WTC11 (cell line): ENCODE data around the gene SLC4A8. TPM values are rescaled to one million over a fixed set of nuclear protein-coding genes. Genes with fewer than 3 reads are reported as not detected.

ENCODE experiments used
- ATAC-seq: fragments of 200-7000 bp; cut with Tn5 transposase; 2 replicates; pipeline ENCODE4 v1.10.0; 2021; ENCODE audit warnings: mild to moderate bottlenecking, moderate library complexity
- CTCF ChIA-PET: fragments of 300-600 bp; sonication (Branson Sonifier 250); formaldehyde crosslinking; loops from one replicate; lab custom pipeline; 2021; ENCODE audit warnings: antibody characterized with exemption; lab: Charles Lee
- POLR2A ChIA-PET: fragments of 350-600 bp; sonication (Branson Sonifier 250); formaldehyde crosslinking; loops from one replicate; lab custom pipeline; 2021; ENCODE audit warnings: antibody characterized with exemption; lab: Charles Lee
- DNase-seq: peaks from one replicate; pipeline ENCODE4 v3.0.0; 2021; ENCODE audit warnings: low spot score
- H3K27ac Mint-ChIP-seq: 2 replicates; pipeline ENCODE4 v1.8.0; 2021; ENCODE audit warnings: mixed read lengths
- H3K27me3 Mint-ChIP-seq: 2 replicates; pipeline ENCODE4 v1.8.0; 2021; ENCODE audit warnings: low read depth, mild to moderate bottlenecking, moderate library complexity, mixed read lengths
- H3K36me3 Mint-ChIP-seq: 2 replicates; pipeline ENCODE4 v1.8.0; 2021; ENCODE audit warnings: mixed read lengths
- H3K4me1 Mint-ChIP-seq: 2 replicates; pipeline ENCODE4 v1.8.0; 2022; ENCODE audit warnings: mixed read lengths
- H3K4me3 Mint-ChIP-seq: 2 replicates; pipeline ENCODE4 v1.8.0; 2021; ENCODE audit warnings: mild to moderate bottlenecking, moderate library complexity, mixed read lengths
- H3K9me3 Mint-ChIP-seq: 2 replicates; pipeline ENCODE4 v1.8.0; 2021; ENCODE audit warnings: mixed read lengths
- ARID4B ChIP-seq: sonication (generic); formaldehyde crosslinking; IDR thresholded peaks from 2 replicates; pipeline ENCODE4 v1.8.0; 2023; ENCODE audit warnings: missing genetic modification reagents, mild to moderate bottlenecking, borderline replicate concordance
- ELF4 ChIP-seq: sonication (generic); formaldehyde crosslinking; IDR thresholded peaks from 2 replicates; pipeline ENCODE4 v1.8.1; 2022; ENCODE audit warnings: low read depth, mild to moderate bottlenecking, moderate library complexity, missing genetic modification reagents
- FOXJ3 ChIP-seq: sonication (generic); formaldehyde crosslinking; IDR thresholded peaks from 2 replicates; pipeline ENCODE4 v1.9.0; 2021; ENCODE audit warnings: missing genetic modification reagents, mild to moderate bottlenecking, borderline replicate concordance
- FOXP1 ChIP-seq: sonication (generic); formaldehyde crosslinking; IDR thresholded peaks from 2 replicates; pipeline ENCODE4 v1.8.0; 2022; ENCODE audit warnings: missing genetic modification reagents, mild to moderate bottlenecking, moderate library complexity, borderline replicate concordance
- HMGXB4 ChIP-seq: sonication (generic); formaldehyde crosslinking; IDR thresholded peaks from 2 replicates; pipeline ENCODE4 v1.8.1; 2023; ENCODE audit warnings: mild to moderate bottlenecking, moderate library complexity, missing genetic modification reagents
- IRF2 ChIP-seq: sonication (generic); formaldehyde crosslinking; IDR thresholded peaks from 2 replicates; pipeline ENCODE4 v1.8.0; 2022; ENCODE audit warnings: low read depth, missing genetic modification reagents, borderline replicate concordance
- MAX ChIP-seq: sonication (generic); formaldehyde crosslinking; IDR thresholded peaks from 2 replicates; pipeline ENCODE4 v1.8.0; 2022; ENCODE audit warnings: mild to moderate bottlenecking, missing genetic modification reagents
- MXD4 ChIP-seq: fragments of 250-450 bp; sonication (Bioruptor Pico); IDR thresholded peaks from 2 replicates; pipeline ENCODE4 v1.8.0; 2021; ENCODE audit warnings: mild to moderate bottlenecking, moderate library complexity, borderline replicate concordance
- NFE2L1 ChIP-seq: sonication (generic); formaldehyde crosslinking; IDR thresholded peaks from 2 replicates; pipeline ENCODE4 v1.8.1; 2023; ENCODE audit warnings: missing genetic modification reagents
- NR2C2 ChIP-seq: sonication (generic); formaldehyde crosslinking; IDR thresholded peaks from 2 replicates; pipeline ENCODE4 v1.8.0; 2022; ENCODE audit warnings: mild to moderate bottlenecking, missing genetic modification reagents
- PRDM15 ChIP-seq: sonication (generic); formaldehyde crosslinking; IDR thresholded peaks from 2 replicates; pipeline ENCODE4 v1.8.0; 2022; ENCODE audit warnings: missing genetic modification reagents
- SOX15 ChIP-seq: fragments of 250-450 bp; sonication (Bioruptor Pico); IDR thresholded peaks from 2 replicates; pipeline ENCODE4 v1.9.0; 2021; ENCODE audit warnings: mild to moderate bottlenecking
- TP53 ChIP-seq: sonication (generic); formaldehyde crosslinking; IDR thresholded peaks from 2 replicates; pipeline ENCODE4 v1.8.1; 2023; ENCODE audit warnings: mild to moderate bottlenecking, missing genetic modification reagents
- USF1 ChIP-seq: sonication (generic); formaldehyde crosslinking; IDR thresholded peaks from 2 replicates; pipeline ENCODE4 v1.8.0; 2022; ENCODE audit warnings: mild to moderate bottlenecking, missing genetic modification reagents
- ZNF138 ChIP-seq: sonication (generic); formaldehyde crosslinking; conservative IDR thresholded peaks from 2 replicates; pipeline ENCODE4 v1.8.1; 2022; ENCODE audit warnings: mild to moderate bottlenecking, moderate library complexity, missing genetic modification reagents
- ZNF219 ChIP-seq: sonication (generic); formaldehyde crosslinking; IDR thresholded peaks from 2 replicates; pipeline ENCODE4 v1.8.0; 2023; ENCODE audit warnings: missing genetic modification reagents, mild to moderate bottlenecking, borderline replicate concordance
- ZNF263 ChIP-seq: sonication (generic); formaldehyde crosslinking; IDR thresholded peaks from 2 replicates; pipeline ENCODE4 v1.8.1; 2022; ENCODE audit warnings: low read depth, mild to moderate bottlenecking, moderate library complexity, missing genetic modification reagents
- ZNF317 ChIP-seq: sonication (generic); formaldehyde crosslinking; IDR thresholded peaks from 2 replicates; pipeline ENCODE4 v1.8.1; 2023; ENCODE audit warnings: low read depth, mild to moderate bottlenecking, moderate library complexity, missing genetic modification reagents, borderline replicate concordance
- ZNF425 ChIP-seq: fragments of 250-450 bp; sonication (Bioruptor Pico); conservative IDR thresholded peaks from 2 replicates; pipeline ENCODE4 v1.9.0; 2021; ENCODE audit warnings: mild to moderate bottlenecking
- total RNA-seq: library from RNA; stranded (reverse); gene quantifications from 3 replicates; pipeline ENCODE4 v1.2.3, GENCODE V29; 2021

Gene SLC4A8
- total RNA-seq, 1 experiment from 2014 or later = 16.9 TPM

GRCh38 chr12:51390891-51391282 lies 33.7 kb upstream of the SLC4A8 start:
- no peaks in the 10 kb centered on the region for H3K9me3 Mint-ChIP-seq
- peak overlapping the region; percentile 86 for H3K4me3 Mint-ChIP-seq
- peaks cover 64% of the 10 kb centered on the region for H3K4me1 Mint-ChIP-seq
- peak; percentile 59; the same call in 1 of the 2 replicates for TF ChIP-seq MAX (CRISPR knock-in tag)
- no peak for TF ChIP-seq FOXJ3 (CRISPR knock-in tag)
- ATAC-seq = no peak
- ChIA-PET CTCF (interaction anchor here (0.6 to 2.1 kb wide), 11 partner anchors 19 to 1423 kb away, joined by 3 to 9 read pairs (median 5); partner anchors contain the start of genes SLC4A8 and SMAGP), POLR2A (interaction anchor here (0.6 to 0.7 kb wide), 2 partner anchors 25 to 441 kb away, joined by 3 read pairs; no protein-coding TSS in a partner anchor)
- no peak for DNase-seq
- H3K27ac Mint-ChIP-seq = peak overlapping the region; percentile 61
- H3K36me3 Mint-ChIP-seq = peaks cover 10% of the 10 kb centered on the region; the same call in 1 of the 2 replicates
- no peaks in the 10 kb centered on the region for H3K27me3 Mint-ChIP-seq

- Mint-ChIP-seq H3K27ac (peak within 1 kb of the TSS; percentile 66), H3K4me1 (peaks cover 60% of the 10 kb centered on the region), H3K36me3 (peaks cover 10% of the 10 kb centered on the region; the same call in 1 of the 2 replicates), H3K27me3 (no peaks in the 10 kb centered on the region), H3K4me3 (peak within 1 kb of the TSS; percentile 86), H3K9me3 (no peaks in the 10 kb centered on the region)
- peak; percentile 88 for ATAC-seq
- POLR2A ChIA-PET = interaction anchor here (0.5 to 0.7 kb wide), 4 partner anchors 26 to 441 kb away, joined by 3 to 5 read pairs (median 3); no protein-coding TSS in a partner anchor
- CTCF ChIA-PET = interaction anchor here (0.6 to 2.1 kb wide), 15 partner anchors 20 to 1423 kb away, joined by 3 to 9 read pairs (median 4); partner anchors contain the start of genes POU6F1, SLC4A8 and SMAGP
- DNase-seq = peak; percentile 79
- peak; percentile 35 for TF ChIP-seq USF1 (CRISPR knock-in tag)
- no peak for TF ChIP-seq NFE2L1 (CRISPR knock-in tag)
- TF ChIP-seq ELF4 (CRISPR knock-in tag) = no peak
- TF ChIP-seq ARID4B (CRISPR knock-in tag) = no peak; the same call in 1 of the 2 replicates
- TF ChIP-seq SOX15 (CRISPR knock-in tag) = no peak
- TF ChIP-seq PRDM15 (CRISPR knock-in tag) = no peak
- no peak for TF ChIP-seq ZNF138 (CRISPR knock-in tag)
- no peak for TF ChIP-seq MXD4 (CRISPR knock-in tag)
- TF ChIP-seq ZNF219 = no peak
- no peak for TF ChIP-seq ZNF425 (CRISPR knock-in tag)
- TF ChIP-seq FOXP1 = no peak
- no peak for TF ChIP-seq ZNF317 (CRISPR knock-in tag)
- 0 out of 2 replicates have a peak, but pooled peaks have one; percentile 71 for TF ChIP-seq HMGXB4 (CRISPR knock-in tag)
- TF ChIP-seq ZNF263 = no peak
- no peak for TF ChIP-seq NR2C2 (CRISPR knock-in tag)
- peak; percentile 69; the same call in 1 of the 2 replicates for TF ChIP-seq TP53 (CRISPR knock-in tag)
- TF ChIP-seq IRF2 = no peak
Measured at GRCh38 chr12:51391283-51392123, 33.1 kb upstream of the SLC4A8 start, which contains the start of gene GALNT6. TSS of gene GALNT6 (minus strand) at chr12:51391406. CDS start at chr12:51379781, 11,625 bp downstream.
